ENCODE data around the gene ZDHHC7.

ZDHHC7 gene

GRCh38 chr16:84988328-84989080 is 22.8 kb downstream of the ZDHHC7 start:
- peaks cover 57% of the 10 kb centered on the region for H3K36me3 ChIP-seq (ENCODE audit: control insufficient read depth, insufficient read depth, low read length)
- no peaks in the 10 kb centered on the region for H3K4me1 ChIP-seq (ENCODE audit: control insufficient read depth, insufficient read depth, low read length)

GRCh38 chr16:84986879-84987278 is 24.5 kb downstream of the ZDHHC7 start:
- Histone ChIP-seq H3K27ac (ENCODE audit: low read depth, low read length) (no peak overlapping the region), H3K4me1 (ENCODE audit: control insufficient read depth, insufficient read depth, low read length) (no peaks in the 10 kb centered on the region), H3K9me3 (ENCODE audit: control insufficient read depth, insufficient read depth, low read length) (no peaks in the 10 kb centered on the region), H3K4me3 (ENCODE audit: low read depth, low read length) (no peak overlapping the region), H3K9ac (ENCODE audit: low read depth, low read length) (no peak overlapping the region), H3K27me3 (ENCODE audit: control insufficient read depth, insufficient read depth, low read length) (no peaks in the 10 kb centered on the region), H3K36me3 (ENCODE audit: control insufficient read depth, insufficient read depth, low read length) (peaks cover 51% of the 10 kb centered on the region)

More at GRCh38 chr16:84988328-84989080, 22.8 kb downstream of the ZDHHC7 start:
- no peak overlapping the region for H3K27ac ChIP-seq (ENCODE audit: low read depth, low read length)
- H3K27me3 ChIP-seq (ENCODE audit: control insufficient read depth, insufficient read depth, low read length) = no peaks in the 10 kb centered on the region
- no peak overlapping the region for H3K9ac ChIP-seq (ENCODE audit: low read depth, low read length)
- H3K4me3 ChIP-seq (ENCODE audit: low read depth, low read length) = no peak overlapping the region
- no peaks in the 10 kb centered on the region for H3K9me3 ChIP-seq (ENCODE audit: control insufficient read depth, insufficient read depth, low read length)

DNA sequence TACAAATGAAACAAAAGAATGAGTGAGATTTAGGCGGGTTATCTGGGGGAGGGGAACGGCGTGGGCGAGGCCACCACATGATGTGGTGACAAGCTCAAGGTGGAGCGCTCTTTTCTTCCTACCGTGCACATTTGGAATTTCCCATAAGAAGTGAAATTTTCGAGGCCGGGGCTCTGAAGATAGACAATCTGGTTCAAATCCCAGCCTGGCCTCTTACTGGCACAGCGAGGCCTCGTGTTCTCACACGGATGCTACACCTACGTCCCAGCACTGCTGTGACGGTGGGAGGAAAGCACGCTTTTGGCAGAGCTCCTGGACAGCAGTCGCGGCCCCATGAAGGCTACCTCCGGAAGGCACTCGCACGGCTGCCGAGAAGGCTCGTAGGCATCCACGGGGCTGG is 25.2 kb downstream of the ZDHHC7 start:
- Histone ChIP-seq H3K4me1 (ENCODE audit: control insufficient read depth, insufficient read depth, low read length) (no peaks in the 10 kb centered on the region), H3K9ac (ENCODE audit: low read depth, low read length) (no peak overlapping the region), H3K4me3 (ENCODE audit: low read depth, low read length) (no peak overlapping the region)

GRCh38 chr16:84985079-84986065 is 26.0 kb downstream of the ZDHHC7 start:
- Histone ChIP-seq H3K27ac (ENCODE audit: low read depth, low read length) (no peak overlapping the region), H3K9ac (ENCODE audit: low read depth, low read length) (no peak overlapping the region), H3K36me3 (ENCODE audit: control insufficient read depth, insufficient read depth, low read length) (peaks cover 60% of the 10 kb centered on the region), H3K4me1 (ENCODE audit: control insufficient read depth, insufficient read depth, low read length) (no peaks in the 10 kb centered on the region), H3K9me3 (ENCODE audit: control insufficient read depth, insufficient read depth, low read length) (no peaks in the 10 kb centered on the region), H3K4me3 (ENCODE audit: low read depth, low read length) (no peak overlapping the region), H3K27me3 (ENCODE audit: control insufficient read depth, insufficient read depth, low read length) (no peaks in the 10 kb centered on the region)

More for the DNA sequence above, 25.2 kb downstream of the ZDHHC7 start:
- no peak overlapping the region for H3K27ac ChIP-seq (ENCODE audit: low read depth, low read length)
- no peaks in the 10 kb centered on the region for H3K9me3 ChIP-seq (ENCODE audit: control insufficient read depth, insufficient read depth, low read length)
- H3K27me3 ChIP-seq (ENCODE audit: control insufficient read depth, insufficient read depth, low read length) = no peaks in the 10 kb centered on the region
- H3K36me3 ChIP-seq (ENCODE audit: control insufficient read depth, insufficient read depth, low read length) = peaks cover 59% of the 10 kb centered on the region

GRCh38 chr16:84982434-84982833 is 28.9 kb downstream of the ZDHHC7 start:
- Histone ChIP-seq H3K36me3 (ENCODE audit: control insufficient read depth, insufficient read depth, low read length) (peaks cover 60% of the 10 kb centered on the region), H3K9ac (ENCODE audit: low read depth, low read length) (no peak overlapping the region), H3K27ac (ENCODE audit: low read depth, low read length) (no peak overlapping the region)

DNA sequence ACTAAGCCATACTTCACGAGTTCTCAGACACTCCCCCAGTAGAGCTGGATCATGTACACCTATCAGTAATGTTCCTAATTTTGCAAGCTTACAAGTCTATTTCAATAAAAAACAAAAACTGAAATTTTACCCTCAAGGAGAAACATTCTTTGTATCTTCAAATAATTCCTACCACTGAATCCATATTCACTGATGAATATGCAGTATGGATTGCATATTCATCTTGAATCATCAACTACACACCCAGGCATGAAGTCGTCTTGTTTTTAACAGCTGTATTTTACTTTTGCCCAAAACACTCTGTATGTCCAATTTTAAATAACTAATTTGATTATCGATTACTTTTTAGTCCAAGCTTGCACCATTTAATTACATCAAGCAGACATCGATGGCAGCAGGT is 31.8 kb downstream of the ZDHHC7 start:
- Histone ChIP-seq H3K4me1 (ENCODE audit: control insufficient read depth, insufficient read depth, low read length) (no peaks in the 10 kb centered on the region), H3K9me3 (ENCODE audit: control insufficient read depth, insufficient read depth, low read length) (no peaks in the 10 kb centered on the region), H3K9ac (ENCODE audit: low read depth, low read length) (no peak overlapping the region), H3K4me3 (ENCODE audit: low read depth, low read length) (no peak overlapping the region), H3K36me3 (ENCODE audit: control insufficient read depth, insufficient read depth, low read length) (peaks cover 71% of the 10 kb centered on the region), H3K27ac (ENCODE audit: low read depth, low read length) (no peak overlapping the region), H3K27me3 (ENCODE audit: control insufficient read depth, insufficient read depth, low read length) (no peaks in the 10 kb centered on the region)

More at GRCh38 chr16:84982434-84982833, 28.9 kb downstream of the ZDHHC7 start:
- Histone ChIP-seq H3K27me3 (ENCODE audit: control insufficient read depth, insufficient read depth, low read length) (no peaks in the 10 kb centered on the region), H3K4me3 (ENCODE audit: low read depth, low read length) (no peak overlapping the region), H3K4me1 (ENCODE audit: control insufficient read depth, insufficient read depth, low read length) (no peaks in the 10 kb centered on the region), H3K9me3 (ENCODE audit: control insufficient read depth, insufficient read depth, low read length) (no peaks in the 10 kb centered on the region)

GRCh38 chr16:84976644-84977400 is 34.5 kb downstream of the ZDHHC7 start:
- Histone ChIP-seq H3K36me3 (ENCODE audit: control insufficient read depth, insufficient read depth, low read length) (peaks cover 72% of the 10 kb centered on the region), H3K9ac (ENCODE audit: low read depth, low read length) (no peak overlapping the region)

DNA sequence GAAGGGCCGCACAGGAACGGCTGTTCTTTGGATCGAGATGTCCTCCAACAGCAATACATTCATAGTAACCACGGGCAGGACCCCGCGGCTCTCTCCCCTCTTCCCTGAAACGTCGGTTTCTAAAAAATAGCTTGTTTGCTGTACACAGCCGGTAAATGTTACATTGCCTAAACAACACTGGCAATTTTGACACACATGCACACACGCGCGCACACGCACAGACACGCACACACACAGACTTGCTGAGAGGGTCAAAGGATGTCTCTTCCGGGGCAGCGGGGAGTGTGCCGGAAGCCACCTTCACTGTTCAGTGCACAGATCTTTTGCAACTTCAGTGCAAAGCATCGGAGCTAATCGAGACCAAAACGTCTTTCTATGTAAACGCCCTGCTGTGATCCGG is 35.8 kb downstream of the ZDHHC7 start:
- H3K27ac ChIP-seq (ENCODE audit: low read depth, low read length) = no peak overlapping the region

More at GRCh38 chr16:84976644-84977400, 34.5 kb downstream of the ZDHHC7 start:
- Histone ChIP-seq H3K9me3 (ENCODE audit: control insufficient read depth, insufficient read depth, low read length) (no peaks in the 10 kb centered on the region), H3K4me3 (ENCODE audit: low read depth, low read length) (no peak overlapping the region), H3K27ac (ENCODE audit: low read depth, low read length) (no peak overlapping the region), H3K27me3 (ENCODE audit: control insufficient read depth, insufficient read depth, low read length) (no peaks in the 10 kb centered on the region), H3K4me1 (ENCODE audit: control insufficient read depth, insufficient read depth, low read length) (no peaks in the 10 kb centered on the region)

DNA sequence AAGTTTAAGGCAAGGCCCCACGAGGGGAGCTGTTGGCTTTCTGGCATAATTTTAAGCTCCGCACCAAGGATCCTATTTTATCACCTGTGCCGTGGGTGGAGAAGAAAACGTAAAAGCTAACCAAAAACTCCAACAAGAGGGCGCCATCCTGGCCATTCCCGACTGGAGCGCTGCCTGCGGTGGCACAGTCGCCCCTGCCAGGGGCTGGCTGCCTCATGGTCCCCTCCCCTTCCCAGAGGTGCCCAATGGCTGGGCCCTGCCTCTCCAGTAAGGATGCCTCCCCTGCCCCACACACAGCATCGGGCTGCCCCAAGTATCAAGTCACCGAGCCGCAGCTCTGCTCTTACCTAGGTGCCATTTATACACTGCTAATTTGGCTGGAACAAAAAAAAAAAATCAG is 36.3 kb downstream of the ZDHHC7 start:
- Histone ChIP-seq H3K27ac (ENCODE audit: low read depth, low read length) (no peak overlapping the region), H3K9me3 (ENCODE audit: control insufficient read depth, insufficient read depth, low read length) (no peaks in the 10 kb centered on the region), H3K9ac (ENCODE audit: low read depth, low read length) (no peak overlapping the region), H3K4me1 (ENCODE audit: control insufficient read depth, insufficient read depth, low read length) (no peaks in the 10 kb centered on the region), H3K4me3 (ENCODE audit: low read depth, low read length) (no peak overlapping the region), H3K36me3 (ENCODE audit: control insufficient read depth, insufficient read depth, low read length) (peaks cover 59% of the 10 kb centered on the region), H3K27me3 (ENCODE audit: control insufficient read depth, insufficient read depth, low read length) (no peaks in the 10 kb centered on the region)

More for the DNA sequence above, 35.8 kb downstream of the ZDHHC7 start:
- Histone ChIP-seq H3K9me3 (ENCODE audit: control insufficient read depth, insufficient read depth, low read length) (no peaks in the 10 kb centered on the region), H3K27me3 (ENCODE audit: control insufficient read depth, insufficient read depth, low read length) (no peaks in the 10 kb centered on the region), H3K36me3 (ENCODE audit: control insufficient read depth, insufficient read depth, low read length) (peaks cover 59% of the 10 kb centered on the region), H3K4me1 (ENCODE audit: control insufficient read depth, insufficient read depth, low read length) (no peaks in the 10 kb centered on the region), H3K9ac (ENCODE audit: low read depth, low read length) (no peak overlapping the region), H3K4me3 (ENCODE audit: low read depth, low read length) (no peak overlapping the region)

- Histone ChIP-seq H3K4me3 (ENCODE audit: low read depth, low read length) (no peak overlapping the region), H3K4me1 (ENCODE audit: control insufficient read depth, insufficient read depth, low read length) (no peaks in the 10 kb centered on the region), H3K36me3 (ENCODE audit: control insufficient read depth, insufficient read depth, low read length) (peaks cover 50% of the 10 kb centered on the region), H3K27ac (ENCODE audit: low read depth, low read length) (no peak overlapping the region), H3K27me3 (ENCODE audit: control insufficient read depth, insufficient read depth, low read length) (no peaks in the 10 kb centered on the region), H3K9me3 (ENCODE audit: control insufficient read depth, insufficient read depth, low read length) (no peaks in the 10 kb centered on the region), H3K9ac (ENCODE audit: low read depth, low read length) (no peak overlapping the region)
Measured at GRCh38 chr16:84973776-84974523, 37.4 kb downstream of the ZDHHC7 start.

All from HUES48 (cell line).